ENCODE measurements around the gene PREB. TPM values are rescaled to one million over a fixed set of nuclear protein-coding genes. Genes with fewer than 3 reads are reported as not detected.
"Not testable (repeated sequence)": the region's sequence is repeated elsewhere in the genome, so short reads cannot be mapped to it uniquely, and the experiment has no call there.

PREB gene
- total RNA-seq, 1 donor from 2014 or later = 38.7 TPM

DNA sequence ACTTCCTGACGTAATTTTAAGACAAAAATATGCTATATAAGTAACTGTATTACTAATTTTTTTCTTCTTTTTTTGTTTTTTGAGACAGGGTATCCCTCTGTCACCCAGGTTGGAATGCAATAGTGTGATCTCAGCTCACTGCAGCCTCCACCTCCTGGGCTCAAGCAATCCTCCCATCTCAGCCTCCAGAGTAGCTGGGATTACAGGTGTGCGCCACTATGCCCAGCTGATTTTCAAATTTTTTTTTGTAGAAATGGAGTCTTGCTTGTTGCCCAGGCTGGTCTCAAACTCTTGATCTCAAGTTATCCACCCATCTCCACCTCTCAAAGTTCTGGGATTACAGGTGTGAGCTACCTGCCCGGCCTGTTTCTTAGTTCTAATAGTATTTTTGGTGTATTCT is 44.0 kb upstream of the PREB start:
- Mint-ChIP-seq H3K27ac (no peak overlapping the region), H3K27me3 (peaks cover 26% of the 10 kb centered on the region), H3K9me3 (no peaks in the 10 kb centered on the region), H3K36me3 (ENCODE audit: low read depth) (no peaks in the 10 kb centered on the region), H3K4me3 (no peak overlapping the region), H3K4me1 (no peaks in the 10 kb centered on the region)
- DNase-seq (no peak), ATAC-seq (ENCODE audit: low read depth) (no peak)
- intact Hi-C loops (cut with micrococcal nuclease) = no loop called here
- ChIA-PET CTCF (no interaction called here), POLR2A (no interaction called here)
- TF ChIP-seq, protein P1, sequence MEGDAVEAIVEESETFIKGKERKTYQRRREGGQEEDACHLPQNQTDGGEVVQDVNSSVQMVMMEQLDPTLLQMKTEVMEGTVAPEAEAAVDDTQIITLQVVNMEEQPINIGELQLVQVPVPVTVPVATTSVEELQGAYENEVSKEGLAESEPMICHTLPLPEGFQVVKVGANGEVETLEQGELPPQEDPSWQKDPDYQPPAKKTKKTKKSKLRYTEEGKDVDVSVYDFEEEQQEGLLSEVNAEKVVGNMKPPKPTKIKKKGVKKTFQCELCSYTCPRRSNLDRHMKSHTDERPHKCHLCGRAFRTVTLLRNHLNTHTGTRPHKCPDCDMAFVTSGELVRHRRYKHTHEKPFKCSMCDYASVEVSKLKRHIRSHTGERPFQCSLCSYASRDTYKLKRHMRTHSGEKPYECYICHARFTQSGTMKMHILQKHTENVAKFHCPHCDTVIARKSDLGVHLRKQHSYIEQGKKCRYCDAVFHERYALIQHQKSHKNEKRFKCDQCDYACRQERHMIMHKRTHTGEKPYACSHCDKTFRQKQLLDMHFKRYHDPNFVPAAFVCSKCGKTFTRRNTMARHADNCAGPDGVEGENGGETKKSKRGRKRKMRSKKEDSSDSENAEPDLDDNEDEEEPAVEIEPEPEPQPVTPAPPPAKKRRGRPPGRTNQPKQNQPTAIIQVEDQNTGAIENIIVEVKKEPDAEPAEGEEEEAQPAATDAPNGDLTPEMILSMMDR (IDR thresholded peaks at IDR 0.05) = no peak

DNA sequence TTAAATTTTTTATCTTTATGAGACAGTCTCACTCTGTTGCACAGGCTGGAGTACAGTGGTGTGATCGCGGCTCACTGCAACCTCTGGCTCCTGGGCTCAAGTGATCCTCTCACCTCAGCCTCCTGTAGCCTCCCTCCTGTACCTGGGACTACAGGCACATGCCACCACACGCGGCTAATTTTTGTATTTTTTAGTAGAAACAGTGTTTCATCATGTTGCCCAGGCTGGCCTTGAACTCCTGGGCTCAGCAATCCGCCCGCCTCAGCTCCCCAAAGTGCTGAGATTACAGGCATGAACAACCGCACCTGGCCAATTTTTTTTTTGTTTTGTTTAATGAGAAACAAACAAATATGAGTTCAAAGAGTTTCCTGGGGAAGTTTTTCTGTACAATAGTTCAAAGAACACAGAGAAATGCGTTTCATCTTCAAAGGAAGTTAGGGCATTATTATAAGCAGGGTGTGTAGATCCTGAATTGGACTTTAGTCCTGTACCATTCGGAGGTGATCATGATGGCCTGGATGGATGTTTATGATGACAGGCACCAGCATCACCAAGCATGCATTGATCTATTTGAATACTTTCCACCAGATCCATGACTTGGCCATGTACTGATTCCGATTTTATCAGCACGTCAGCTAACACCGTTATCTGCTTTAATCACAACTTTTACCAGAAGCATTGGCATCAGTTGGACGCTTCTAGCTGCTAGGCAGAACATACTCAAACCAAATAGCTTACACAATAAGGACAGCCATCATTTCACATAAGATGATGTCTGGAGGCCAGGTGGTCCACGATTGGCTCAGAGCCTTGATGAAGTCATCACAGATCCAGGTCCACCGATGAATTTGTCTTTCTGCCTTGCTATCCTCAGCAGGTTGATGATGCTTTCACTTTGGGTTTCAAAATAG is 43.3 kb upstream of the PREB start:
- Mint-ChIP-seq H3K27ac (no peak overlapping the region), H3K4me3 (no peak overlapping the region), H3K36me3 (ENCODE audit: low read depth) (no peaks in the 10 kb centered on the region), H3K9me3 (no peaks in the 10 kb centered on the region), H3K4me1 (no peaks in the 10 kb centered on the region), H3K27me3 (peaks cover 26% of the 10 kb centered on the region)
- CTCF ChIA-PET = no interaction called here
- ATAC-seq (ENCODE audit: low read depth) (no peak), DNase-seq (no peak)
- POLR2A ChIA-PET = no interaction called here
- TF ChIP-seq, protein P1 (IDR thresholded peaks at IDR 0.05) = no peak
- intact Hi-C loops (cut with micrococcal nuclease) = no loop called here

DNA sequence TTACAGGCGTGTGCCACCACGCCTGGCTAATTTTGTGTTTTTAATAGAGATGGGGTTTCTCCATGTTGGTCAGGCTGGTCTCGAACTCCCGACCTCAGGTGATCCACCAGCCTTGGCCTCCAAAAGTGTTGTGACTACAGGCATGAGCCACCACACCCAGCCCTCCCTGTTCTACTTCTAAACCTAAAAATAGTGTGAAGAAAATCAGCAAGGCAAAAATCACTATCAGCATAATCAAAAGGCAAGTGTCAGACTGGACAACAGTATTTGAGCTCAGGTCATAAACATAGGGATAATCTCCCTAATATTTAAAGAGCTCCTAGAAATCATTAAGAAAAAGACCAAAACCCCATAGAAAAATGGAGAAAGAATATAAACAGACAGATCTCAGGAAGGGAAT is 41.3 kb upstream of the PREB start:
- H3K9me3 Mint-ChIP-seq; H3K4me1 Mint-ChIP-seq; POLR2A ChIA-PET; H3K27ac Mint-ChIP-seq; H3K4me3 Mint-ChIP-seq; intact Hi-C loops (cut with micrococcal nuclease); H3K36me3 Mint-ChIP-seq (ENCODE audit: low read depth); ATAC-seq (ENCODE audit: low read depth); CTCF ChIA-PET; DNase-seq: not testable (repeated sequence)
- H3K27me3 Mint-ChIP-seq = peaks cover 13% of the 10 kb centered on the region

DNA sequence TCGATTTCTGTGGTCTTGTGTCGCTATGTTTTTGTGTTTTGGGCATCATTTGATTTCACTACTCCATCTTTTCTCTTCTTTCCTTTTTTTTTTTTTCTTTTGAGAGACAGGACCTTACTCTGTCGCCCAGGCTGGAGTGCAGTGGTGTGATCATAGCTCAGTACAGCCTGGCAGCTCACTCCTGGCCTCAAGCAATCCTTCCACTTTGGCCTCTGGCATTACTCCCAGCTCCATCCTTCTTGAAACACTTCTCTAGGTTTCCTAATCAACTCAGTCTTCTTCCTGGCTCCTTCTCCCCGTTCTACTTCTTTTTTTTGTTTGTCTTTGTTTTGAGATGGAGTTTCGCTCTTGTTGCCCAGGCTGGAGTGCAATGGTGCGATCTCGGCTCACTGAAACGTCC is 40.9 kb upstream of the PREB start:
- no peak overlapping the region for H3K27ac Mint-ChIP-seq
- no peak for DNase-seq

DNA sequence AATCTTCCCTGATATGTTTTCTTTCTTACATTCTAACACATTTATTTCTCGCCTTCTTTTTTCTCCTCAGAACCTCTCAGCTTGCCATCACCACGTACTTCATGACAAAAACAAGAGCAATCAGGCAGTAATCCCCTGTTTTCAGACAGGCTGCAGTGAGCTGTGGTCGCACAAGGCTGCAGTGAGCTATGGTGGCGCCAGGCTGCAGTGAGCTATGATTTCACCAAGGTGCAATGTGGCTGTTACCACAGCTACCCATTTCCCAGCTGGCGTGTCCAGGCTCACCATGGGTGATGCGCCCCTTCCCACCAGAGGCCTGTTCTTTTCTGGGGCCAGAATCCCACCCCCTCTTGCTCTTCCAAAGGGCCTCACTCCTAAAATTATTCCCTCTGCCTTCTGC is 40.2 kb upstream of the PREB start:
- Mint-ChIP-seq H3K27me3 (peaks cover 9% of the 10 kb centered on the region), H3K27ac (no peak overlapping the region), H3K4me3 (no peak overlapping the region), H3K36me3 (ENCODE audit: low read depth) (no peaks in the 10 kb centered on the region), H3K4me1 (peaks cover 9% of the 10 kb centered on the region), H3K9me3 (no peaks in the 10 kb centered on the region)
- intact Hi-C loops (cut with micrococcal nuclease) = loop anchor here (5.0 kb wide), 1 partner anchor 108 kb away; the partner anchor contains the start of gene TRIM54
- ChIA-PET CTCF (no interaction called here), POLR2A (no interaction called here)
- TF ChIP-seq, protein P1 (IDR thresholded peaks at IDR 0.05) = no peak
- ATAC-seq (ENCODE audit: low read depth) = no peak
- no peak for DNase-seq

More for the DNA sequence above, 40.9 kb upstream of the PREB start:
- intact Hi-C loops (cut with micrococcal nuclease) = no loop called here
- ATAC-seq (ENCODE audit: low read depth) = no peak
- Mint-ChIP-seq H3K27me3 (peaks cover 11% of the 10 kb centered on the region), H3K4me3 (no peak overlapping the region), H3K4me1 (peaks cover 4% of the 10 kb centered on the region), H3K9me3 (no peaks in the 10 kb centered on the region), H3K36me3 (ENCODE audit: low read depth) (no peaks in the 10 kb centered on the region)
- CTCF ChIA-PET = no interaction called here
- POLR2A ChIA-PET = no interaction called here
- TF ChIP-seq, protein P1 (IDR thresholded peaks at IDR 0.05) = no peak

All from activated B cell treated with CpG ODN at 0.5 μM for 24 hours (primary cell).